ENCODE data around the gene DOLPP1. TPM values are rescaled to one million over a fixed set of nuclear protein-coding genes. Genes with fewer than 3 reads are reported as not detected.

The DOLPP1 gene
- total RNA-seq, 1 donor from 2014 or later = 5.2 TPM

- Histone ChIP-seq H3K9me3 (ENCODE audit: control insufficient read depth in 3 of 3, low read length in 3 of 3) (no peaks in the 10 kb centered on the region), H3K36me3 (ENCODE audit: control insufficient read depth in 3 of 3, insufficient read depth in 3 of 3, low read length in 3 of 3) (peaks cover 17 to 24% (median 18%) of the 10 kb centered on the region in 3 donors), H3K9ac (ENCODE audit: low read depth in 1 of 3, low read length in 3 of 3) (peak overlapping the region; percentile 87 to 93 (median 92)), H3K27me3 (ENCODE audit: control insufficient read depth in 3 of 3, insufficient read depth in 3 of 3, low read length in 3 of 3) (no peaks in the 10 kb centered on the region), H3K4me1 (ENCODE audit: control insufficient read depth in 3 of 3, insufficient read depth in 3 of 3, low read length in 3 of 3) (peaks cover 20 to 25% (median 20%) of the 10 kb centered on the region in 3 donors), H3K27ac (ENCODE audit: low read depth, low read length) (peak overlapping the region; percentile 61), H3K4me3 (ENCODE audit: low read length in 3 of 3) (peak overlapping the region in 2 of 3 donors; percentile 91 to 97)
These were observed 42.6 kb upstream of the DOLPP1 start for GRCh38 chr9:129038109-129038852.

DNA sequence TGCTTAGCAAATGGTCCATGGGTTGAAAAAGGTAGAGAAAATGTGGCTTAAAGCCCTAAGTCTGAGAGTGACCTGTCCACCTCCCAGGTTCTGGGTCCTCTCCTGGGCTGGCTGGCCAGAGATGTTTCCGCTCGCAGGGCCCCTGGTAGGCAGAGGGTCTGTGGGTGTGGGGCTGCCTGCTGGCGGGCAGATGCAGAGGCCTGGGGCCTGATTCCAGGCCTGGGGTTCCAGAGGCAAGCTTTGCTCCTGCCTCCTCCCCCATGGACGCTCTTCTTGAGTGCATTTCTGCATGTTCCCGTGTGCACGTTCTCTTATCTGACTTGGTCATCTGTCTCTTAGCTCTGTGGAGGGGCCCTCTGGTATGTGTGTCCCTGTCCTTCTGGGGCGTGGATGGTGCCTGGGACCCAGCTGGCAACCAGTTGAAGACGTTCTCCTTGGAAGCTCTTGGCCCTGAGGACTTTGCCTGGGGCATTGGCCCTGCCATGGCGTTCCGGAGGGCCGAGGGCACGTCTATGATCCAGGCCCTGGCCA lies 40.7 kb upstream of the DOLPP1 start:
- Histone ChIP-seq H3K27me3 (ENCODE audit: control insufficient read depth in 3 of 3, insufficient read depth in 3 of 3, low read length in 3 of 3) (no peaks in the 10 kb centered on the region), H3K4me3 (ENCODE audit: low read length in 3 of 3) (no peak overlapping the region), H3K9ac (ENCODE audit: low read depth in 1 of 3, low read length in 3 of 3) (no peak overlapping the region), H3K4me1 (ENCODE audit: control insufficient read depth in 3 of 3, insufficient read depth in 3 of 3, low read length in 3 of 3) (peaks cover 20 to 25% (median 20%) of the 10 kb centered on the region in 3 donors), H3K36me3 (ENCODE audit: control insufficient read depth in 3 of 3, insufficient read depth in 3 of 3, low read length in 3 of 3) (peaks cover 18 to 28% (median 19%) of the 10 kb centered on the region in 3 donors), H3K9me3 (ENCODE audit: control insufficient read depth in 3 of 3, low read length in 3 of 3) (no peaks in the 10 kb centered on the region), H3K27ac (ENCODE audit: low read depth, low read length) (no peak overlapping the region)

DNA sequence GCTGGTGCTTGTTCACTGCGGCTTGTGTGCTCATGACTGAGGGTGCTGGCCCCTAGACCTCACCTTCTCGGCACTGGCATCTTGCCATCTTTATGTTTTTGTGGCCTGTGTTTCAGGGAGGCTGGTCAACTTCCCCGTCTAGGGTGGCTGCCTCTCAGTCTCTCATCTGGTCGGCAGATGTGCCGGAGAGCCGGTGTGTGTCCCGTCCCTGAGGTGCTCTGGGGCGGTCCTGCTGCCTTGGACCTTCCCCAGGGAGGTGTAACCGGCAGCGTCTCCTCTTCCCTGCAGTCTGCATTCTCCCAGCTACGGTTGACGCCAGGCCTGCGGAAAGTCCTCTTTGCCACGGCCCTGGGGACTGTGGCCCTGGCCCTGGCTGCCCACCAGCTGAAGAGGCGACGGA lies 38.9 kb upstream of the DOLPP1 start:
- Histone ChIP-seq H3K27ac (ENCODE audit: low read depth, low read length) (no peak overlapping the region), H3K4me3 (ENCODE audit: low read length in 3 of 3) (no peak overlapping the region), H3K27me3 (ENCODE audit: control insufficient read depth in 3 of 3, insufficient read depth in 3 of 3, low read length in 3 of 3) (no peaks in the 10 kb centered on the region), H3K36me3 (ENCODE audit: control insufficient read depth in 3 of 3, insufficient read depth in 3 of 3, low read length in 3 of 3) (peaks cover 19 to 32% (median 20%) of the 10 kb centered on the region in 3 donors), H3K4me1 (ENCODE audit: control insufficient read depth in 3 of 3, insufficient read depth in 3 of 3, low read length in 3 of 3) (peaks cover 15 to 16% (median 16%) of the 10 kb centered on the region in 3 donors), H3K9ac (ENCODE audit: low read depth in 1 of 3, low read length in 3 of 3) (no peak overlapping the region), H3K9me3 (ENCODE audit: control insufficient read depth in 3 of 3, low read length in 3 of 3) (no peaks in the 10 kb centered on the region)

DNA sequence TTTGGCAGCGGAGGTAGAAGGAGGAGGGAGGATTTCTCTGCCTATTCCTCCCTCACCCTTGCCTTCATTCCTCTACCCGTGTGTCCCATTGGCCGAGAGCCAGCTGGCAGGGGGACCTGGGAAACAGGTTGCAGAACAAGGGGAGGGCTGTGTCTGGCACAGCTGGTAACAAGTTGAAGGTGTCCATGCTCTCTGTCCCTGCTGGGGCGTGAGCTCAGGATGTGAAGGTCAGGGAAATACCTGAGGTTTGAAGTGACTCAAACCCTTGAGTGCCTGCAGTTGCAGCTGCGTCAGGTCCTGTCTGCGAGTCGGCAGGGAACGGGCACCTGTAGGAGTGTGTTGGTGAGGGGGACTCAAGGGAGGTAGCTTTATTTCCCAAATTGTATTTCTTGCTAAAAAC lies 28.3 kb upstream of the DOLPP1 start:
- Histone ChIP-seq H3K9ac (ENCODE audit: low read depth in 1 of 3, low read length in 3 of 3) (no peak overlapping the region), H3K9me3 (ENCODE audit: control insufficient read depth in 3 of 3, low read length in 3 of 3) (no peaks in the 10 kb centered on the region), H3K4me3 (ENCODE audit: low read length in 3 of 3) (no peak overlapping the region), H3K27ac (ENCODE audit: low read depth, low read length) (no peak overlapping the region), H3K36me3 (ENCODE audit: control insufficient read depth in 3 of 3, insufficient read depth in 3 of 3, low read length in 3 of 3) (peaks cover 30 to 38% (median 34%) of the 10 kb centered on the region in 3 donors), H3K4me1 (ENCODE audit: control insufficient read depth in 3 of 3, insufficient read depth in 3 of 3, low read length in 3 of 3) (peaks cover 0 to 4% (median 4%) of the 10 kb centered on the region in 3 donors), H3K27me3 (ENCODE audit: control insufficient read depth in 3 of 3, insufficient read depth in 3 of 3, low read length in 3 of 3) (no peaks in the 10 kb centered on the region)

DNA sequence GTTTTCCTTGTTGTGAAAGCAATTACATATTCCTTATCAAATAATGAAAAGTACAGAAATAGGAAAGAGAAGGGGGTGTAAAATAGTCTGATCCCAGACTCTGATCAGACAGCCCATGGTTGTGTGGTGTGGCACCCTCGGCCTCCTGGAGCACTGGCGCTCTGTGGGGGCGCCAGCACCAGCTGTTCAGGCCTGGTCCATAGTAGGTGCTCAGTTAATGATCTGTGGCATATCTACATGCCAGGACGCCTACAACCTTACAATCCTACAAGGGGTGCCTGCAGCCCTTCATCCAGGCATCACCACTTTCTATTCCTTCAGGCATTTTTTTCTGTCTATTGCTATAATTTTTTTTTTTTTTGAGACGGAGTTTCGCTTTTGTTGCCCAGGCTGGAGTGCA lies 27.9 kb upstream of the DOLPP1 start:
- Histone ChIP-seq H3K27me3 (ENCODE audit: control insufficient read depth in 3 of 3, insufficient read depth in 3 of 3, low read length in 3 of 3) (no peaks in the 10 kb centered on the region), H3K4me1 (ENCODE audit: control insufficient read depth in 3 of 3, insufficient read depth in 3 of 3, low read length in 3 of 3) (peaks cover 0 to 4% (median 4%) of the 10 kb centered on the region in 3 donors), H3K4me3 (ENCODE audit: low read length in 3 of 3) (no peak overlapping the region), H3K36me3 (ENCODE audit: control insufficient read depth in 3 of 3, insufficient read depth in 3 of 3, low read length in 3 of 3) (peaks cover 29 to 35% (median 34%) of the 10 kb centered on the region in 3 donors), H3K9me3 (ENCODE audit: control insufficient read depth in 3 of 3, low read length in 3 of 3) (no peaks in the 10 kb centered on the region), H3K27ac (ENCODE audit: low read depth, low read length) (no peak overlapping the region), H3K9ac (ENCODE audit: low read depth in 1 of 3, low read length in 3 of 3) (no peak overlapping the region)

- no peaks in the 10 kb centered on the region for H3K27me3 ChIP-seq (ENCODE audit: control insufficient read depth in 3 of 3, insufficient read depth in 3 of 3, low read length in 3 of 3)
- peaks cover 21 to 27% (median 26%) of the 10 kb centered on the region in 3 donors for H3K36me3 ChIP-seq (ENCODE audit: control insufficient read depth in 3 of 3, insufficient read depth in 3 of 3, low read length in 3 of 3)
These were observed 26.6 kb upstream of the DOLPP1 start for GRCh38 chr9:129054163-129054851.

GRCh38 chr9:129058965-129059795 lies 21.7 kb upstream of the DOLPP1 start:
- no peak overlapping the region for H3K4me3 ChIP-seq (ENCODE audit: low read length in 3 of 3)
- H3K4me1 ChIP-seq (ENCODE audit: control insufficient read depth in 3 of 3, insufficient read depth in 3 of 3, low read length in 3 of 3) = no peaks in the 10 kb centered on the region
- H3K27ac ChIP-seq (ENCODE audit: low read depth, low read length) = no peak overlapping the region
- no peaks in the 10 kb centered on the region for H3K9me3 ChIP-seq (ENCODE audit: control insufficient read depth in 3 of 3, low read length in 3 of 3)
- peaks cover 40 to 50% (median 46%) of the 10 kb centered on the region in 3 donors for H3K36me3 ChIP-seq (ENCODE audit: control insufficient read depth in 3 of 3, insufficient read depth in 3 of 3, low read length in 3 of 3)
- no peak overlapping the region for H3K9ac ChIP-seq (ENCODE audit: low read depth in 1 of 3, low read length in 3 of 3)
- no peaks in the 10 kb centered on the region for H3K27me3 ChIP-seq (ENCODE audit: control insufficient read depth in 3 of 3, insufficient read depth in 3 of 3, low read length in 3 of 3)

More at GRCh38 chr9:129054163-129054851, 26.6 kb upstream of the DOLPP1 start:
- Histone ChIP-seq H3K9me3 (ENCODE audit: control insufficient read depth in 3 of 3, low read length in 3 of 3) (no peaks in the 10 kb centered on the region), H3K27ac (ENCODE audit: low read depth, low read length) (no peak overlapping the region), H3K4me1 (ENCODE audit: control insufficient read depth in 3 of 3, insufficient read depth in 3 of 3, low read length in 3 of 3) (peaks cover 0 to 4% (median 4%) of the 10 kb centered on the region in 3 donors), H3K4me3 (ENCODE audit: low read length in 3 of 3) (no peak overlapping the region), H3K9ac (ENCODE audit: low read depth in 1 of 3, low read length in 3 of 3) (no peak overlapping the region)

DNA sequence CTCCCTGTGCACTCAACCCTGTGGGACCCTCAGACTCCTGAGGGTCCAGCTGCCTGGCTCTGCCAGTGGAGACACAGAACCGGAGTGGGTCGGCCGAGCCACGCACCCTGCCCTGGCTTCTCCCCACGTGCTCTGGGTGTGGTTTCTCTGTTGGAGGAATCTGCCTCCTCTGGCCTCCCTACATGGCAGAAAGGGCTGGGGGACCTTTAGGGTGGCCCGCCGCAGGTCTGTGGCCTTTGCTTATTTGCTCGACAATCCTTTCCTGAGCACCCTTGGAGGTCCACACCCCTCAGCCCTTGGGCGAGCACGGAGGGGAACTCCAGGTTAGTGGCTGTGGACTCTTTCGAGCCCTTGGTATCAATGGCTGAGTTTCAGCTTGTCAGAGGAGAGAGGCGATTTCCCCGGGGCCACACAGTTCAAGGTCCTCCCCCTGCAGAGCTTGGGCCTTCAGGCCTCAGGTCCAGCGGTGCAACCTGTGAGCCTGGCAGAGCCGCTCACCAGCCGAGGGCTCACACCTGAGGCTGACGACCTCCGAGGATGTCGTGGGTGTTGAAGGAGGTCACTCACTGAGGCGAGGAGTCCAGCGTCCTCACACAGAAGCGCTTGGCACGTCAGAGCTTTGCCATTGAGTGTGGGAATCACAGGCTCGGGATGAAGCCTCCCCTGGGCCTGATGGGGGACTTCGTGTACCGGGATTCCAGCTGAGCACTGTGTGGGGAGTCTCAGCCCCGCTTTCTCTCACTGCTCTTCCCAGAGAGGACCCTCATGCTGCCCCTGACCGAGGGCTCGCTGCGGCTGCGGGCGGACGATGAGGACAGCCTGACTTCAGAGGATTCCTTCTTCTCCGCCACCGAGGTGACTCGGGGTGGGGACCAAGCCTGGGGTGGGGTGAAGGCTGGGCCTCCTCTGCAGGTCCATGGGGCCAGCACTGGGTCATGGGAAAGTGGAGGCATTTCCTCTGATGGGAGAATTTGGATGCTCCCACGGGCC lies 20.8 kb upstream of the DOLPP1 start:
- Histone ChIP-seq H3K9ac (ENCODE audit: low read depth in 1 of 3, low read length in 3 of 3) (no peak overlapping the region), H3K27me3 (ENCODE audit: control insufficient read depth in 3 of 3, insufficient read depth in 3 of 3, low read length in 3 of 3) (no peaks in the 10 kb centered on the region), H3K4me1 (ENCODE audit: control insufficient read depth in 3 of 3, insufficient read depth in 3 of 3, low read length in 3 of 3) (no peaks in the 10 kb centered on the region), H3K36me3 (ENCODE audit: control insufficient read depth in 3 of 3, insufficient read depth in 3 of 3, low read length in 3 of 3) (peaks cover 40 to 51% (median 50%) of the 10 kb centered on the region in 3 donors), H3K9me3 (ENCODE audit: control insufficient read depth in 3 of 3, low read length in 3 of 3) (no peaks in the 10 kb centered on the region), H3K27ac (ENCODE audit: low read depth, low read length) (no peak overlapping the region), H3K4me3 (ENCODE audit: low read length in 3 of 3) (no peak overlapping the region)

GRCh38 chr9:129060991-129061390 lies 19.9 kb upstream of the DOLPP1 start:
- H3K4me1 ChIP-seq (ENCODE audit: control insufficient read depth in 3 of 3, insufficient read depth in 3 of 3, low read length in 3 of 3) = no peaks in the 10 kb centered on the region
- H3K4me3 ChIP-seq (ENCODE audit: low read length in 3 of 3) = no peak overlapping the region
- H3K27ac ChIP-seq (ENCODE audit: low read depth, low read length) = no peak overlapping the region
- peaks cover 47 to 56% (median 56%) of the 10 kb centered on the region in 3 donors for H3K36me3 ChIP-seq (ENCODE audit: control insufficient read depth in 3 of 3, insufficient read depth in 3 of 3, low read length in 3 of 3)
- H3K9me3 ChIP-seq (ENCODE audit: control insufficient read depth in 3 of 3, low read length in 3 of 3) = no peaks in the 10 kb centered on the region
- H3K27me3 ChIP-seq (ENCODE audit: control insufficient read depth in 3 of 3, insufficient read depth in 3 of 3, low read length in 3 of 3) = no peaks in the 10 kb centered on the region
- no peak overlapping the region for H3K9ac ChIP-seq (ENCODE audit: low read depth in 1 of 3, low read length in 3 of 3)

Data from skeletal muscle tissue (tissue), 4 donors.